B cell (primary cell): ENCODE results near the gene SYNGR3.

Source experiments
- CTCF ChIP-seq: fragments of 200-600 bp; IDR thresholded peaks from one replicate; pipeline ENCODE4 v1.8.0; 2022; ENCODE audit warnings: antibody characterized with exemption, mild to moderate bottlenecking
- EZH2 ChIP-seq: IDR thresholded peaks from 2 replicates; pipeline ENCODE4 v1.6.1; 2012; ENCODE audit warnings: borderline replicate concordance, low read depth, mild to moderate bottlenecking, moderate library complexity, low read length; ENCODE audit not compliant: insufficient read depth, poor library complexity, severe bottlenecking

- TF ChIP-seq CTCF, result no peak
- no peak for TF ChIP-seq EZH2
Measured at GRCh38 chr16:1964506-1965395, 25.0 kb upstream of the SYNGR3 start, which contains the start of gene RPS2.
